GM19328 (cell line): Measurements from ENCODE around the gene MLNR.

Experiments
- ATAC-seq: cut with Tn5 transposase; IDR thresholded peaks from one replicate; pipeline ENCODE4 v1.9.1; 2021; ENCODE audit warnings: mild to moderate bottlenecking, moderate library complexity; ENCODE audit not compliant: unreplicated experiment

MLNR gene

GRCh38 chr13:49220036-49220855 is at the start of gene MLNR:
MLNR (plus strand) TSS chr13:49220338; CDS start chr13:49220338, 0 bp downstream.
- no peak for ATAC-seq

DNA sequence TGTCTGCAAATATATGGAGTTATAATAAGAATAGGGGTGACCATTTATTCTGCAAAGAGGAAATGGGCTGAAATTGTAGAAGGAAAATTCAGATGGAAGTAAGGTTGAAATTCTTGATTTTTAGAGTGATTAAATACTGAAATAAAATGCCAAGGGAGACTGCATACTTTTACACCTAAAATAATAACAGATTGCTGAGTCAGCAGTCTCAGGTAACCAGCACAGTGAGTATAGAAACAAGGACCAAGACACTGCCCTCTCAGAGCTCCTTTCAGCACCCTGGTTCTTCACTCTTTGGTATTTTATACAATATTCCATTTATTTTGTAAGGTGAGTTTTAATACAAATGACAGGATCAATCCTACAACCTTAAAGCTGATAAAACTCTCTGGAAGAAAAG is 48.8 kb upstream of the MLNR start:
- ATAC-seq = no peak

DNA sequence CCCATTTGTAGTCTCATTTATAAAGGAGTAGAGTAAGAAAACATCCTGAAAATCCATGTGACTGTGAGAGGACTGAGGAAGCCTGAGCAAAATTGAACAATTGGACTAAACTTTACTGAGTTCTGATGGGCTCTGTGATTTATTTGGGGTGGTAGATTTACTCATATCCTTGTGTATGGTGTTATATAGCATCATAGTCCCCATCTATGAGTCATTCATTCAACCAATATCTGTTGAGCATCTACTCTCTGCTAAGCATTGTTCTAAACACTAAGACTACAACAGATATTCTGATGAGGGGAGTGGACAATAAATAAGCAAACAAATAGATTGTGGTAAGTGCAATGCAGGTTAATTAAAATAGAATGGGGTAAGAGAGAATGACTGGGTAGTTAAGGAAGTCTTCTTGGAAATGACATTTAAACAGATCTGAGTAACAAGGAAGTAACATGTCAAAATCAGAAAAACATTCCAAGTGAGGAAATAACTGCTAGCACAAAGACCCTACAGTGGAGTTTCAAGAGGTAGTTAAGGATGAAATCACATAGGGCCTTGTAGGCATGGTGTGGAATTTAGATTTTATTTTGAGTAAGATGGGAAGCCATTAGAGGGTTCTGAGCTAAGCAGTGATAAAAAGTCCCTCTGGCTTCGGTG is 36.3 kb upstream of the MLNR start:
- ATAC-seq = no peak

DNA sequence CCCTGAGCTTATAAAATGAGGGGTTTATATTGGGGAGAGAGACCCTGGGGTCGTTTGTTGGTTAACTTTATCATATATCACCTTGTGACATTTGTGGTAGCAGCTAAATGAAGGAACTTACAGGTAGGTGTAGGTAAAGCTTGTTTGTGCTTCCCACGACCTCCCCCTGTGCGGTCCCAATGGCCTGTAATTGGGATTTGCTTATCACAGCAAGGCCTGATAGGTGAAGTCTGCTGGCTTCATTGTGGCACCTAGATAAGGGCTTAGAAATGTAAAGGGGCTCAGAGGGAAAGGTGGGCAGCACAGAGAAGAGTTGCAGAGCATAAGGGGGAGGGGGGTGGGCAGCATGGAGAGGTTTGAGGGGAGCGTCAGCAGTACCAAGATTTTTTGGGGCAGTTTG is 35.5 kb upstream of the MLNR start:
- ATAC-seq = no peak

- no peak for ATAC-seq
These were observed 34.9 kb upstream of the MLNR start for GRCh38 chr13:49185264-49185663.

GRCh38 chr13:49190901-49191300 is 29.2 kb upstream of the MLNR start:
- no peak for ATAC-seq

DNA sequence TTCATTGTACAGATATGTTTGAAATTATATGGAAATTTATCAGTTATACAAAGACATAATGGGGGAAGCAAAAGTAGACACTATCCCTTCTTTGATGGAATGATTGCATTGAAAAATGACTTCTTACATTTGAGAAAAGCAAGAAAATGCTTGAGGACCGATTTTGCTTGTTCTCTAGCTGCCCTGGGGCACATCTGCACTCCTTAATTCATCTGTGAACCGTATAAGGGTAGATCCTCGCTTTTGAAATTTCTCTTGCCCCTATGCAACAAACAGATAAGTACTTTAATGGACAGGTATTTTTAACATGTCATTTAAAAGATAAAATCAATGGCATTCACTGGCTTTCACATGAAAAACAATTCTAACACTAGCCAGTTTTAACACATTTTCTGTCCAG is 13.5 kb upstream of the MLNR start:
- no peak for ATAC-seq

DNA sequence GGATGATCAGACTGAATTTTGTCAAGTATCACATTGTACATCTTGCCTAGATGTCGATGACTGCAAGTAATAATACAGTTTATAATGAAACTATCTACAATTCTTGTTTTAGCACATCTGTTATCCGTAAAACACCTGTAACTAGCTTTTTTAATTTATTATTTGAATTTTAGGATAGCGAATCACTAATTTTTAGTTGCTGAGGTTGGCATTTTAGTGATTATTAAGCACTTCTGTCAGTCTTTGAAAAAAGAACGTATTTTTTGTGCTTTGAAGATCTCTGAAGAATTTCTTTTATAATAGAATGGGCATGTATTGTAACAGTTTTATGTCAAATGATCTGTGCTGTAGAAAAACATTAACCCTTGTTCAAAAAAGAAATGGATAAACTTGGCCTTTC is 11.5 kb upstream of the MLNR start:
- ATAC-seq = no peak

DNA sequence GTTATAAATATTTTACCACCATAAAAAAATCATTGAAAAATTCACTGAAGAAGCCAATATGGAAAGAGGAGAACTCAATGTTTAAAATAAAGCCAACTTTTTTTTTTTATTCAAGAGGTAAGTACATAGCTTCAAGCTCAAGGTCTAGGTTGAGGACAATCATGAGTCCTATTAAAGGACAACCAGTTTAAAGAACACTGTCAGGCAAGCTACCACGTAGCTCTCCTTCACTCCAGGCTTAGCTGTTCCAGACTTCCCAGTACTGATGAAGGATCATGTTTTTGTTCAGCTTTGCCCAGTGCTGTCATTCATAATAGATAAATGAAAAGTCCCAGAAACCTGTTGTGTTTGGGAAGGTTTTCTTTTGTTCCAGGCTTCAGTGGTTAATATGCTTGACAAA is 10.0 kb upstream of the MLNR start:
- no peak for ATAC-seq

DNA sequence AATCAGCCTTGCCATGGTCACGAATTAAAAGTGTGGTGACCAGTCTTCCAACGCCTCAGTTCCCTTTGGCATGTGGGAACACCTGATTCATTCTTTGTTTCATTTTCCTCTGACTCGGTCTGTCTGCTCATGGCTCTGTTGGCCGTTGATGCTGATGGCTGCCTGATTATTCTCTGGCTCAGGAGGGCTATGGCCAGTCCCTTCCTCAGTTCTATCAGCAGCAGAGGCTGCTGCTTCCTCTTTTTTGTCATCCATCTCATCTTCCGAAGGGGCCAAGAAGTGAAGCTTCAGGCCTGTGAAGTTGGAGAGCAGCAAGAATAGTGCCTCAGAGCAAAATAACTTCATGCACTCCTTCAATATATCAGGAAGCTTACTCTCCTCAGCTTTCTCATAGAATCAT is 9.5 kb upstream of the MLNR start:
- no peak for ATAC-seq

- no peak for ATAC-seq
These were observed 6.6 kb upstream of the MLNR start for GRCh38 chr13:49213539-49213938.

DNA sequence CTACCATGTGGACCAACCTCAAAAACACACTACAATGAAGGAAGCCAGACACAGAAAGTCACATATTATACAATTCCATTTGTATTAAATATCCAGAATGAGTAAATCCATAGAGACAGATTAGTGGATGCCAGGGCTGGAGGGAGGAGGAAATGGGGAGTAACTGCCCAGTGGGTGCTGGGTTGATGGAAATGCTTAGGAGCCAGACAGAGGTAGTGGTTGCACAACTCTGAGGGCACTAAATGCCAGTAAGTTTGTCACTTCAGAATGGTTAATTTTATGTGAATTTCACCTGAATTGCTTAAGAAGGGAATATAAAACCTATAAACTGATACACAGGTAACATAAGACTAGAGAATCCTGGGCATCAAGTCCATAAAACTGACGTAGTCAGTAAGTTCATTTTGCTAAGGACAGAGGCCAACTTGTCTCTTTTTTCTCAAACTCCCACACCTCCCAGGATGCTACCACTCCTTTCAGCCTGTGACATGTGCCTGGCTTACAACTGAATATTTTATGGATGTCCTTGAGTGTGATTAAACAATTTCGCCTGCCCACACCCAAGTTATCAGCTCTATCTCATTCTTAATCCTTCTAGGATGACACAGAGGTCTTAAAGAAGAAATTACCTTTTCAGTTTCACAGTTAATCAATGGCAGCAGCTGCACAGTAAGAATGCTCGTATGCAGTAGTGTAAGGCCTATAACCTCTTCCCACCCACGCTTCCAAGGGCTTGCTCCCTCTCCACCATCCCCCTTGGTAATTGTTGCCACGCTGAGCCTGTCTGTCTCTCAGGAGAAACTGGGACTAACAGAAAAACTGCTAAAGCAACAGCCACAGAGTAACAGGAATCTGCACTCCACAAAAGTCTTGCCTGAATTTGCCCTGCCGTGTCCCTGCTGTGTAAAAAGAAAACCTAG is 5.9 kb upstream of the MLNR start:
- ATAC-seq = no peak

DNA sequence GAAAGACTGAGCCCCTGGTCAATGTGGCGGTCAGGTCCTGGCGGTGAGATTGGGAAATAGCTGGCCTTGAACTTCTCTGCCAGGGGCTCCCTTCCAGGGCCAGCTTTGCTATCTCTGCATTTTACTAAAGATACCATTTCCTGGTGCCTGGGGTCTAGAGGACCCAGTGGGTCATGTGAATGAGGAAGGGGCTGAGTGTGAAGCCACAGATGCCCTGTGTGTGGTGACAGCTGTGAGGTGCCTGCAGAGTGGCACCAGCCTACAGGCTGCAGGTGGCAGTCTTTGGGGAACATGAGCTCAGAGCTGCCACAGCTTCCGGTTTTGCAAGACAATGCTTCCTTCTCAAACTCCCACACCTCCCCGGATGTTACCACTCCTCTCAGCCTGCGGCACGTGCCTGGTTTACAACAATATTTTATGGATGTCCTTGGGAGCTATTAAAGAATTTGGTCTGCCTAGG is 5.2 kb upstream of the MLNR start:
- ATAC-seq = peak; percentile 44

DNA sequence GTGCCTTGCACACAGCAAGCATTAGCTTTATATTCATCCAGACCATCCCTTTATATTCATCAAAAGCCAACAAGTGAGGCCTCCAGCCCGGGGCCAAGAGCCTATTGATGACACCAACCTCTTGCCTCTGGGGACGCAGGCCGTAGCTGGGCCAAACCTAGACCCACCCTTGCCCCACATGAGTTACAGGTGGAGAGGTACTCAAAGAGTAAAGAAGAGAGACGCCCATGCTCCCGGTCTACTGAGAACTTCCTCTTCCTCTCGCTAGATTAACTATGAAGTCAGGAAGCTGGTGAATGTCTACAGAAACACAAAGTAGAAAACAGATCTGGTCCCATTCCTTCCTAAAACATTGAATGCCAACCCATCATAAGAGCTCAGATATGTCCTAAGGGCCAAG is 3.8 kb upstream of the MLNR start:
- no peak for ATAC-seq

DNA sequence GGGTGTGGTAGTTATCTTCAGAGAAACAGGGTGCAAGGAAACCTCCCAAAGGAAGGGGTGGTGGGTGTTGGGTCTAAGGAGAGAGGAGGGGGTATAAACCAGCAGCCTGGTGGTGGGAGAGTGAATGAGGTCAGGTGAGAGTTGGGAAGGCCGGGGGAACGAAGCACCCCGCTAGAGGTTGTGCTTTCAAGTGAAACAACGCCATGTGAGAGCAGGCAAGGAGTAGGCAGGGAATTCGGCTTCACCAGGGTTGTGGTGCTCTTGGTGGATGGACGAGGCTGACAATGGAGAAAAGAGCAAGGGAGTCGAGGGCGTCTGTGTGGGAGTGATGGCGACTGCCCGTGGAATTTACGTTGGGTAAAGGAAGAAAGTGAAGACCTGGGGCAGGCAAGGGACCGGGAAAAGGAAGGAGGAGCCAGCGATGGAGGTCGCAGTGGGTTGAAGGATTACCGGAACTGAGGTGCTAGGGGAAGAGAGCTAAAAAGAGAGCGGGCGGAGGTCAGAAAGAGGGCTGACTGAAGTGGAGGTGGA is 2.1 kb upstream of the MLNR start:
- ATAC-seq = no peak

- no peak for ATAC-seq
These were observed 1.6 kb upstream of the MLNR start for GRCh38 chr13:49218493-49219051.

DNA sequence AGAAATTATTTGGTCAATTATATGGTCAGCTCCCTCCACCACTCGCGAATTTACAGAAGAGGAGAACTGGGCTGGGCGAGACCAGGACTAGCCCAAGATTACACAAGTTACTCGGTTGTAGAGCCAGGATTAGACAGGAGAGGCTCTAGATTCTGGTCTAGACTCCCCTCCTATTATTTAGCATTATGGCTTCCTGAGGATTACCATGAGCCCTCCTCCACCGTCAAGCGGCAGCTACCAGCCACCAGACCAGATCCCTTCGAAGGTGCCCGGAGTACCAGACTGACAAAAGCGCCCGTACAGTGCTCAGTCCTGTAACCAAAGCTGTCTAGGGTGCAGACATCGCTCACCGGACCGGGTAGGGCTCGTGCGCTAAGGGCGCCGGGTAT is 497 bp upstream of the MLNR start:
- no peak for ATAC-seq

- ATAC-seq = no peak
These were observed 885 bp downstream of the MLNR start for GRCh38 chr13:49220856-49221589.

GRCh38 chr13:49221590-49221965 is 1.4 kb downstream of the MLNR start:
- no peak for ATAC-seq
